ENCODE data around the gene VASP.
A peak's percentile ranks its signal among the peaks of the same experiment; 100 is the strongest.

VASP gene

GRCh38 chr19:45506989-45507871, at the start of gene VASP:
Gene VASP (plus strand): TSS chr19:45507479. CDS start chr19:45507772, 293 bp downstream.
- in situ Hi-C loops (cut with MboI; ENCODE audit: low sequenced_read_pairs, unreplicated experiment), result no loop called here
- no peak for TF ChIP-seq CTCF (IDR thresholded peaks at IDR 0.05; ENCODE audit: borderline replicate concordance, control extremely low read depth, extremely low read depth, insufficient read depth, missing control alignments)
- peak; percentile 87 for DNase-seq (ENCODE audit: low spot score)

GRCh38 chr19:45457776-45458175, 49.5 kb upstream of the VASP start:
- TF ChIP-seq CTCF (IDR thresholded peaks at IDR 0.05; ENCODE audit: borderline replicate concordance, control extremely low read depth, extremely low read depth, insufficient read depth, missing control alignments), result no peak
- DNase-seq (ENCODE audit: low spot score), result no peak
- in situ Hi-C loops (cut with MboI; ENCODE audit: low sequenced_read_pairs, unreplicated experiment), result no loop called here

DNA sequence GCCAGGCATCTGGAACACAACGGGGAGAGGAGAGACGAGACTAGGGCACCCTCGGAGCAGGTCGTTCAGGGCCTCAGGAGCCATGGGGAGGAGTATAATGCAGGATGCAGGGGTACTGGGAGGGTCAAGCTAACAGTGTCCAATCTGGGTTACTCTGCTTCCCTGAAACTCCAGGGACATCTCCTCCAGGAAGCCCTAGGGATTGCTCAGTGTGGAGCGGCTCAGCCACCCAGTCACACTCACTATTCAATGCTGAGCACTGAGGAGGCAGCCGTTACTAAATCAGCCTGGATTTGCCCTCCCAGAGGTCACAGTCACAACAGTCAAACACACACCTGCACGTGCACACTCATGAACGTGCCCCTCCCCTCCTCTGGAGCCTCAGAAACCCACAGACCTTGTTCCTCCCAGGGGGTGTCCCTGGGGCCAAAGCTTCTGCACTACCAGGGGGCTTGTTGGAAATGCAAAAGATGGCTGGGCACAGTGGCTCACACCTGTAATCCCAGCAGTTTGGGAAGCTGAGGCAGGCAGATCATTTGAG, 46.4 kb upstream of the VASP start:
- TF ChIP-seq CTCF (IDR thresholded peaks at IDR 0.05; ENCODE audit: borderline replicate concordance, control extremely low read depth, extremely low read depth, insufficient read depth, missing control alignments), result no peak
- in situ Hi-C loops (cut with MboI; ENCODE audit: low sequenced_read_pairs, unreplicated experiment), result no loop called here
- DNase-seq (ENCODE audit: low spot score), result no peak

DNA sequence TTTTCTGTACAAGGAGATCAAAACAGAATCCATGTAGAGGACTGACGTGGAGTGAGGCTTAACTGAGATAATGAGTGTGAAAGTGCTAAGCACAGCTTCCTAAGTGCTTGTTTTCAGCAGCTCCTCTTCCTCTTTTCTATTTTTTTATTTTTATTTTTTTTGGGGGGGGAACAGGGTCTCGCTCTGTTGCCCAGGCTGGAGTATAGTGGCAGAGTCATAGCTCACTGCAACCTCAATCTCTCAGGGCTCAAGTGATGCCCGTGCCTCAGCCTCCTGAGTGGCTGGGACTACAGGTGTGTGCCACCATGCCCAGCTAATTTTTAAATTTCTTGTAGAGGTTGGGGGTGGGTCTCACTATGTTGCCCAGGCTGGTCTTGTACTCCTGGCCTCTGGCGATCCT, 45.1 kb upstream of the VASP start:
- no peak for TF ChIP-seq CTCF (IDR thresholded peaks at IDR 0.05; ENCODE audit: borderline replicate concordance, control extremely low read depth, extremely low read depth, insufficient read depth, missing control alignments)
- DNase-seq (ENCODE audit: low spot score), result no peak
- in situ Hi-C loops (cut with MboI; ENCODE audit: low sequenced_read_pairs, unreplicated experiment), result no loop called here

DNA sequence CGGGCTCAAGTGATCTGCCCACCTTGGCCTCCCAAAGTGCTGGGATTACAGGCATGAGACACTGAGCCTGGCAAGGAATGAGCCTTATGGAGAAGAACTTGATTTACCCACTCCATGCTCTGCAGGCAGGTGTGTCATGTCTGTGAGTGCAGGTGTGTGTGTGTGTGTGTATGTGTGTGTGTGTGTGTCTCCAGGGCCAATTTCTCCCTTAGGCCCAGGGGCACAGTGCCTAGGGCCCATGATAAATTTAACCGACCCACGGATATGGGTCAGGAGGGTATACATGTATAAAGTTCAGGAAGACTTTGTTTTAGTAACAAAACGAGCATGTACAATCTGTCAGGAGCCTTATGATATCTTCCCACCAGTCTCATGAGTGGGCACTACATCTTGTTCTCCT, 44.0 kb upstream of the VASP start:
- in situ Hi-C loops (cut with MboI; ENCODE audit: low sequenced_read_pairs, unreplicated experiment), result no loop called here
- DNase-seq (ENCODE audit: low spot score), result no peak
- no peak for TF ChIP-seq CTCF (IDR thresholded peaks at IDR 0.05; ENCODE audit: borderline replicate concordance, control extremely low read depth, extremely low read depth, insufficient read depth, missing control alignments)

DNA sequence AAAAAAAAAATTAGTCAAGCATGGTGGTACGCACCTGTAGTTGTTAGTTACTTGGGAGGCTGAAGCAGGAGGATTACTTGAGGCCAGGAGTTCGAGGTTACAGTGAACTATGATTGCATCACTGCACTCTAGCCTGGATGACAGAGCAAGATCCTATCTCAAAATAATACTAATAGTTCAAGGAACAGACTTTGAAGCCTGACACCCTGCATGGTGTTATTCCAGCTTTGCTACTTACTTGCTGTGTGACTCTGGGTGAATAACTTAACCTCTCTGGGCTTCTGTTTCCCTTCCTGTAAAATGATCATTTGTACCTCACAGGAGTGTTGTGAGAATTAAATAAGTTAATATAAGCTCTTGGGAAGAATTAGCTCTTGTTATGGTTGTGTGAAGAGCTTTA, 43.0 kb upstream of the VASP start:
- no peak for TF ChIP-seq CTCF (IDR thresholded peaks at IDR 0.05; ENCODE audit: borderline replicate concordance, control extremely low read depth, extremely low read depth, insufficient read depth, missing control alignments)
- in situ Hi-C loops (cut with MboI; ENCODE audit: low sequenced_read_pairs, unreplicated experiment), result no loop called here
- DNase-seq (ENCODE audit: low spot score), result no peak
